Astrocyte (in vitro differentiated cells and primary cell): ENCODE data around the gene ANKLE2.

Experiments
- EZH2 ChIP-seq: IDR thresholded peaks from 2 replicates; pipeline ENCODE4 v1.6.1; 2012; ENCODE audit warnings: mild to moderate bottlenecking, low read length, inconsistent platforms; ENCODE audit not compliant: insufficient read depth
- TF ChIP-seq, protein P1 (sequence below): IDR thresholded peaks from 2 replicates; pipeline ENCODE4 v1.5.1; 2011; ENCODE audit warnings: low read depth, mild to moderate bottlenecking, inconsistent platforms, low read length, moderate library complexity; ENCODE audit not compliant: insufficient read depth

- TF ChIP-seq, protein P1, sequence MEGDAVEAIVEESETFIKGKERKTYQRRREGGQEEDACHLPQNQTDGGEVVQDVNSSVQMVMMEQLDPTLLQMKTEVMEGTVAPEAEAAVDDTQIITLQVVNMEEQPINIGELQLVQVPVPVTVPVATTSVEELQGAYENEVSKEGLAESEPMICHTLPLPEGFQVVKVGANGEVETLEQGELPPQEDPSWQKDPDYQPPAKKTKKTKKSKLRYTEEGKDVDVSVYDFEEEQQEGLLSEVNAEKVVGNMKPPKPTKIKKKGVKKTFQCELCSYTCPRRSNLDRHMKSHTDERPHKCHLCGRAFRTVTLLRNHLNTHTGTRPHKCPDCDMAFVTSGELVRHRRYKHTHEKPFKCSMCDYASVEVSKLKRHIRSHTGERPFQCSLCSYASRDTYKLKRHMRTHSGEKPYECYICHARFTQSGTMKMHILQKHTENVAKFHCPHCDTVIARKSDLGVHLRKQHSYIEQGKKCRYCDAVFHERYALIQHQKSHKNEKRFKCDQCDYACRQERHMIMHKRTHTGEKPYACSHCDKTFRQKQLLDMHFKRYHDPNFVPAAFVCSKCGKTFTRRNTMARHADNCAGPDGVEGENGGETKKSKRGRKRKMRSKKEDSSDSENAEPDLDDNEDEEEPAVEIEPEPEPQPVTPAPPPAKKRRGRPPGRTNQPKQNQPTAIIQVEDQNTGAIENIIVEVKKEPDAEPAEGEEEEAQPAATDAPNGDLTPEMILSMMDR, result no peak
- TF ChIP-seq EZH2, result no peak
These were observed 74.8 kb downstream of the ANKLE2 start for GRCh38 chr12:132686825-132687210.
